Liver (tissue), 9 donors: ENCODE results near the gene TLR7. TPM values are rescaled to one million over a fixed set of nuclear protein-coding genes. Genes with fewer than 3 reads are reported as not detected.

ENCODE experiments used
- DNase-seq: peaks from one replicate; pipeline ENCODE4 v3.0.0-alpha.2; 2017; ENCODE audit warnings: low spot score
- H3K27ac ChIP-seq, 2 donors: one replicate each; pipeline ENCODE4 v1.7.0; 2013; ENCODE audit warnings: inconsistent platforms in 2 of 2, low read length in 2 of 2, control low read depth in 1 of 2, low read depth in 1 of 2, mild to moderate bottlenecking in 1 of 2
- H3K27me3 ChIP-seq, 4 donors: one replicate each; pipeline versions ENCODE4 v1.6.1 to v1.7.0; 2013; ENCODE audit warnings: low read length in 3 of 4, inconsistent platforms in 1 of 4, mild to moderate bottlenecking in 1 of 4, moderate library complexity in 1 of 4; ENCODE audit not compliant: control insufficient read depth in 4 of 4, insufficient read depth in 4 of 4
- H3K36me3 ChIP-seq, 4 donors: one replicate each; pipeline versions ENCODE4 v1.6.1 to v1.7.0; 2013; ENCODE audit warnings: low read length in 3 of 4, mild to moderate bottlenecking in 3 of 4, low read depth in 1 of 4, moderate library complexity in 1 of 4; ENCODE audit not compliant: control insufficient read depth in 4 of 4, insufficient read depth in 3 of 4
- H3K4me1 ChIP-seq, 4 donors: one replicate each; pipeline versions ENCODE4 v1.6.1 to v1.7.0; 2013; ENCODE audit warnings: low read length in 3 of 4, mild to moderate bottlenecking in 3 of 4, moderate library complexity in 1 of 4; ENCODE audit not compliant: control insufficient read depth in 4 of 4, insufficient read depth in 4 of 4
- H3K4me3 ChIP-seq, 3 donors: one replicate each; pipeline versions ENCODE4 v1.6.1 to v1.7.0; 2013; ENCODE audit warnings: low read length in 3 of 3, control low read depth in 1 of 3, low read depth in 1 of 3, mild to moderate bottlenecking in 1 of 3
- H3K9ac ChIP-seq, 2 donors: one replicate each; pipeline ENCODE4 v1.7.0; 2013; ENCODE audit warnings: low read length in 2 of 2, mild to moderate bottlenecking in 2 of 2, moderate library complexity in 2 of 2, control low read depth in 1 of 2, low read depth in 1 of 2
- H3K9me3 ChIP-seq, 4 donors: one replicate each; pipeline versions ENCODE4 v1.6.1 to v1.7.0; 2013; ENCODE audit warnings: low read length in 3 of 4; ENCODE audit not compliant: control insufficient read depth in 4 of 4
- ATF3 ChIP-seq: IDR thresholded peaks from 2 replicates; pipeline ENCODE4 v1.6.1; 2016; ENCODE audit warnings: antibody characterized with exemption
- CTCF ChIP-seq: fragments of 150-350 bp; IDR thresholded peaks from 2 replicates; pipeline ENCODE4 v1.5.1; 2017; ENCODE audit warnings: improper control_type of control experiment, low read depth, low read length; ENCODE audit not compliant: missing input control
- EGR1 ChIP-seq, 2 donors: IDR thresholded peaks; 2 replicates each; pipeline ENCODE4 v1.6.1; 2016 to 2018; ENCODE audit warnings: antibody characterized with exemption in 2 of 2, low read depth in 2 of 2
- FOXA1 ChIP-seq: IDR thresholded peaks from 2 replicates; pipeline ENCODE4 v1.6.1; 2016; ENCODE audit warnings: antibody characterized with exemption
- FOXA2 ChIP-seq: IDR thresholded peaks from 2 replicates; pipeline ENCODE4 v1.6.1; 2016; ENCODE audit warnings: antibody characterized with exemption
- GABPA ChIP-seq, 2 donors: IDR thresholded peaks in 1 of 2; conservative IDR thresholded peaks in 1 of 2; 2 replicates each; pipeline ENCODE4 v1.6.1; 2016; ENCODE audit warnings: antibody characterized with exemption in 2 of 2, mild to moderate bottlenecking in 1 of 2, moderate library complexity in 1 of 2
- HNF4A ChIP-seq, 2 donors: conservative IDR thresholded peaks; 2 replicates each; pipeline ENCODE4 v1.6.1; 2016; ENCODE audit warnings: antibody characterized with exemption in 2 of 2, mild to moderate bottlenecking in 2 of 2
- HNF4G ChIP-seq: IDR thresholded peaks from 2 replicates; pipeline ENCODE4 v1.6.1; 2016; ENCODE audit warnings: antibody characterized with exemption
- JUND ChIP-seq, 2 donors: IDR thresholded peaks; 2 replicates each; pipeline ENCODE4 v1.6.1; 2016; ENCODE audit warnings: antibody characterized with exemption in 2 of 2
- MAX ChIP-seq: IDR thresholded peaks from 2 replicates; pipeline ENCODE4 v1.6.1; 2016; ENCODE audit warnings: antibody characterized with exemption
- NR2F2 ChIP-seq: IDR thresholded peaks from 2 replicates; pipeline ENCODE4 v1.6.1; 2016; ENCODE audit warnings: antibody characterized with exemption
- RAD21 ChIP-seq, 2 donors: IDR thresholded peaks; 2 replicates each; pipeline ENCODE4 v1.6.1; 2016; ENCODE audit warnings: antibody characterized with exemption in 2 of 2, mild to moderate bottlenecking in 2 of 2
- REST ChIP-seq: IDR thresholded peaks from 2 replicates; pipeline ENCODE4 v1.6.1; 2016; ENCODE audit warnings: antibody characterized with exemption, mild to moderate bottlenecking
- RXRA ChIP-seq, 2 donors: IDR thresholded peaks; 2 replicates each; pipeline ENCODE4 v1.6.1; 2017 to 2018; ENCODE audit warnings: antibody characterized with exemption in 2 of 2, mild to moderate bottlenecking in 1 of 2
- SP1 ChIP-seq: IDR thresholded peaks from 2 replicates; pipeline ENCODE4 v1.6.1; 2018; ENCODE audit warnings: antibody characterized with exemption, mild to moderate bottlenecking
- TAF1 ChIP-seq: conservative IDR thresholded peaks from 2 replicates; pipeline ENCODE4 v1.6.1; 2016; ENCODE audit warnings: antibody characterized with exemption, mild to moderate bottlenecking
- YY1 ChIP-seq: IDR thresholded peaks from 2 replicates; pipeline ENCODE4 v1.6.1; 2016; ENCODE audit warnings: antibody characterized with exemption, mild to moderate bottlenecking
- WGBS: extraction: QIAGEN DNeasy Blood & Tissue Kit; methylation state at CpG from one replicate; pipeline ENCODE4 v1.1.7; 2013; 5-methylcytosine and 5-hydroxymethylcytosine counted together
- polyA plus RNA-seq, 2 donors: library from polyadenylated mRNA; stranded (reverse) in 1 of 2; unstranded in 1 of 2; fragments of 200-250 nt in 1 of 2; fragments of >200 nt in 1 of 2; fragmentation: Nextera tagmentation in 1 of 2; extraction: Ambion mirVana in 1 of 2; gene quantifications; one replicate each; pipeline versions ENCODE4 v1.2.1 to v1.2.3, GENCODE V29; 2013 to 2015
- total RNA-seq, 2 donors: library from RNA; depleted of rRNA; stranded (reverse); fragments of >200 nt; gene quantifications; one replicate each; pipeline ENCODE4 v1.2.3, GENCODE V29; 2014
- TF ChIP-seq, protein P1 (sequence below): IDR thresholded peaks from 2 replicates; pipeline ENCODE4 v1.6.1; 2016; ENCODE audit warnings: antibody characterized with exemption
- donor health status: healthy.
- donor health status: healthy.
- donor health status: healthy.
- donor health status: healthy.
- donor health status: healthy.

Gene TLR7
- total and polyA plus RNA-seq, 4 donors = 0.10 to 0.65 (median 0.14) TPM

GRCh38 chrX:12930150-12930549 lies 63.3 kb downstream of the TLR7 start:
- TF ChIP-seq YY1 (no peak), JUND (IDR thresholded peaks at IDR 0.05) (no peak), HNF4G (no peak), SP1 (no peak)
- H3K9ac ChIP-seq = no peak overlapping the region
- 91% methylated on average over 2 of the region's 2 CpGs for WGBS

DNA sequence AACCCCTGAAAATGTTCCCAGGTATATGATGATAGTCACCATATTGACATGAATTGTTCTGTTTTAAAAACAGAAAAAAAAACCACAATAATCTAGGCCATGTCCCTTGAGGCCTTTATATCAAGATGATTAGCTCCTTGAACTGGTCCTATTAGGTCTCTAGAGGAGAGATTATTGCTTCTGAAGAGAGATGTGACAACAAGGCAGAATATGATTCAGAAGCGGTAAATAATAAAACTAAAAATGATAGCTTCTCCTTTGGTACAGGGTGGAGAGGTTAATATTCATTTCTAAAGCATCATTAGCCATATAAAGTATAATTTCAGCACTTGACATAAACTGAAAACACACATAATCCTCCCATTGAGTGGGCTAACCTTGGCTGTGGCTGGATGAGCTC lies 65.4 kb downstream of the TLR7 start:
- no peaks in the 10 kb centered on the region for H3K36me3 ChIP-seq
- no peaks in the 10 kb centered on the region for H3K9me3 ChIP-seq
- no peaks in the 10 kb centered on the region for H3K4me1 ChIP-seq
- no peaks in the 10 kb centered on the region for H3K27me3 ChIP-seq
- TF ChIP-seq FOXA2 (no peak), RXRA (IDR thresholded peaks at IDR 0.05) (no peak), RAD21 (IDR thresholded peaks at IDR 0.05) (no peak), JUND (IDR thresholded peaks at IDR 0.05) (no peak), EGR1 (IDR thresholded peaks at IDR 0.05; ENCODE audit: low read depth in 2 of 2) (no peak), HNF4A (conservative IDR thresholded peaks at IDR 0.05) (no peak), CTCF (no peak), ATF3 (no peak), MAX (no peak), GABPA (IDR thresholded peaks at IDR 0.05 in 1 of 2, conservative IDR thresholded peaks at IDR 0.05 in 1 of 2) (no peak), SP1 (no peak), HNF4G (no peak), NR2F2 (no peak), REST (no peak), YY1 (no peak), FOXA1 (no peak), TAF1 (no peak)
- TF ChIP-seq, protein P1, sequence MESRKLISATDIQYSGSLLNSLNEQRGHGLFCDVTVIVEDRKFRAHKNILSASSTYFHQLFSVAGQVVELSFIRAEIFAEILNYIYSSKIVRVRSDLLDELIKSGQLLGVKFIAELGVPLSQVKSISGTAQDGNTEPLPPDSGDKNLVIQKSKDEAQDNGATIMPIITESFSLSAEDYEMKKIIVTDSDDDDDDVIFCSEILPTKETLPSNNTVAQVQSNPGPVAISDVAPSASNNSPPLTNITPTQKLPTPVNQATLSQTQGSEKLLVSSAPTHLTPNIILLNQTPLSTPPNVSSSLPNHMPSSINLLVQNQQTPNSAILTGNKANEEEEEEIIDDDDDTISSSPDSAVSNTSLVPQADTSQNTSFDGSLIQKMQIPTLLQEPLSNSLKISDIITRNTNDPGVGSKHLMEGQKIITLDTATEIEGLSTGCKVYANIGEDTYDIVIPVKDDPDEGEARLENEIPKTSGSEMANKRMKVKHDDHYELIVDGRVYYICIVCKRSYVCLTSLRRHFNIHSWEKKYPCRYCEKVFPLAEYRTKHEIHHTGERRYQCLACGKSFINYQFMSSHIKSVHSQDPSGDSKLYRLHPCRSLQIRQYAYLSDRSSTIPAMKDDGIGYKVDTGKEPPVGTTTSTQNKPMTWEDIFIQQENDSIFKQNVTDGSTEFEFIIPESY = no peak
- no peak overlapping the region for H3K27ac ChIP-seq
- no peak for DNase-seq
- H3K9ac ChIP-seq = no peak overlapping the region
- WGBS = 97% methylated on average over 1 of the region's 1 CpG
- no peak overlapping the region for H3K4me3 ChIP-seq

More at GRCh38 chrX:12930150-12930549, 63.3 kb downstream of the TLR7 start:
- no peaks in the 10 kb centered on the region for H3K27me3 ChIP-seq
- no peaks in the 10 kb centered on the region for H3K36me3 ChIP-seq
- H3K27ac ChIP-seq = no peak overlapping the region
- no peaks in the 10 kb centered on the region for H3K9me3 ChIP-seq
- no peak for DNase-seq
- no peaks in the 10 kb centered on the region for H3K4me1 ChIP-seq
- H3K4me3 ChIP-seq = no peak overlapping the region
